SH-SY5Y (cell line): ENCODE data around the gene KIF3B.

Source experiments
- GATA2 ChIP-seq: IDR thresholded peaks from 2 replicates; pipeline ENCODE4 v1.6.1; 2011; ENCODE audit warnings: mild to moderate bottlenecking, low read depth, low read length
- GATA3 ChIP-seq: IDR thresholded peaks from 2 replicates; pipeline ENCODE4 v1.6.1; 2011; ENCODE audit warnings: low read depth, mild to moderate bottlenecking, low read length, moderate library complexity

GRCh38 chr20:32382102-32382950 is 104.9 kb downstream of the KIF3B start:
- TF ChIP-seq GATA2 (no peak), GATA3 (no peak)
